Right renal pelvis (tissue), 4 donors: ENCODE results near the gene C11orf68. TPM values are rescaled to one million over a fixed set of nuclear protein-coding genes. Genes with fewer than 3 reads are reported as not detected.

ENCODE experiments used
- DNase-seq, 4 donors: peaks; one replicate each; pipeline ENCODE4 v3.0.0-alpha.2; 2013; ENCODE audit warnings: low read depth in 4 of 4, low spot score in 3 of 4, missing footprints in 1 of 4
- polyA plus RNA-seq, 4 donors: library from polyadenylated mRNA; unstranded; fragments of 120-200 nt; gene quantifications; one replicate each; pipeline ENCODE4 v1.2.1, GENCODE V29; 2013; ENCODE audit not compliant: insufficient read length in 4 of 4

C11orf68 gene
- polyA plus RNA-seq, 4 donors = 37.3 to 46.8 (median 42.2) TPM

GRCh38 chr11:65916391-65916790 lies 2.5 kb downstream of the C11orf68 start:
- DNase-seq = no peak

GRCh38 chr11:65915821-65916251 lies 3.0 kb downstream of the C11orf68 start:
- no peak for DNase-seq

- DNase-seq = no peak
Measured at GRCh38 chr11:65915101-65915820, 3.6 kb downstream of the C11orf68 start.

GRCh38 chr11:65912845-65913244 lies 6.0 kb downstream of the C11orf68 start:
- no peak for DNase-seq

- DNase-seq = no peak
Measured at GRCh38 chr11:65911682-65912568, 6.9 kb downstream of the C11orf68 start.

GRCh38 chr11:65907878-65908277 lies 11.0 kb downstream of the C11orf68 start:
- DNase-seq = no peak

GRCh38 chr11:65906602-65907001 lies 12.3 kb downstream of the C11orf68 start:
- DNase-seq = no peak

GRCh38 chr11:65903715-65904114 lies 15.1 kb downstream of the C11orf68 start:
- no peak for DNase-seq

GRCh38 chr11:65903068-65903481 lies 15.8 kb downstream of the C11orf68 start:
- no peak for DNase-seq

- no peak for DNase-seq
Measured at GRCh38 chr11:65900899-65901180, 18.0 kb downstream of the C11orf68 start.

- no peak for DNase-seq
Measured at GRCh38 chr11:65900125-65900898, 18.6 kb downstream of the C11orf68 start, which contains the start of gene FOSL1. TSS of gene FOSL1 (minus strand) at chr11:65900388. CDS start at chr11:65900339, 49 bp downstream.

- DNase-seq = no peak
Measured at GRCh38 chr11:65899356-65900124, 19.3 kb downstream of the C11orf68 start.

- DNase-seq = no peak
Measured at GRCh38 chr11:65898656-65899355, 20.1 kb downstream of the C11orf68 start.

- DNase-seq = no peak
Measured at GRCh38 chr11:65897020-65897471, 21.8 kb downstream of the C11orf68 start.

- DNase-seq = no peak
Measured at GRCh38 chr11:65896034-65896999, 22.5 kb downstream of the C11orf68 start.

- no peak for DNase-seq
Measured at GRCh38 chr11:65895482-65895981, 23.3 kb downstream of the C11orf68 start.

GRCh38 chr11:65894034-65894591 lies 24.7 kb downstream of the C11orf68 start:
- no peak for DNase-seq
